Measurements from ENCODE around the gene PRKCH. TPM values are rescaled to one million over a fixed set of nuclear protein-coding genes. Genes with fewer than 3 reads are reported as not detected.
"Not testable (repeated sequence)": the region's sequence is repeated elsewhere in the genome, so short reads cannot be mapped to it uniquely, and the experiment has no call there.

Gene PRKCH
- total RNA-seq, 1 experiment from 2014 or later: 2.7 TPM

GRCh38 chr14:61319086-61319485 is 2.3 kb upstream of the PRKCH start:
- no peaks in the 10 kb centered on the region for H3K9me3 ChIP-seq (ENCODE audit: control insufficient read depth, insufficient read depth, low read depth, low read length)
- in situ Hi-C loops (cut with HindIII; ENCODE audit: low pct_unique_long_range_greater_than_20kb, low sequenced_read_pairs) (no loop called here), intact Hi-C loops (cut with micrococcal nuclease; ENCODE audit: unreplicated experiment) (no loop called here)
- no peak overlapping the region for H3K27ac ChIP-seq (ENCODE audit: low read length)
- H3K4me3 ChIP-seq (ENCODE audit: low read depth in 2 of 2, low read length in 2 of 2): no peak overlapping the region
- DNase-seq (ENCODE audit: low read depth, low spot score) (no peak), ATAC-seq (no peak)
- peaks cover 6% of the 10 kb centered on the region; the same call in 1 of the 2 replicates for H3K27me3 ChIP-seq (ENCODE audit: control insufficient read depth, insufficient read depth, low read length)
- ChIA-PET CTCF (no interaction called here), POLR2A (no interaction called here)
- H3K4me1 ChIP-seq (ENCODE audit: control insufficient read depth, insufficient read depth, low read length): no peaks in the 10 kb centered on the region
- no peaks in the 10 kb centered on the region; the same call in 1 of the 2 replicates for H3K36me3 ChIP-seq (ENCODE audit: control insufficient read depth, insufficient read depth, low read length)
- no TSS peak for BruUV-seq (replicated peaks)
- TF ChIP-seq POLR2AphosphoS5 (IDR thresholded peaks at IDR 0.05; ENCODE audit: low read depth, low read length) (no peak), SIN3A (IDR thresholded peaks at IDR 0.05; ENCODE audit: borderline replicate concordance, insufficient read depth, low read depth, low read length) (no peak), CTCF (IDR thresholded peaks at IDR 0.05) (no peak), TCF7L2 (IDR thresholded peaks at IDR 0.05; ENCODE audit: low read depth, low read length) (no peak), REST (IDR thresholded peaks at IDR 0.05; ENCODE audit: insufficient read depth in 1 of 2, low read depth in 2 of 2, low read length in 1 of 2) (no peak)

GRCh38 chr14:61319706-61320105 is 1.7 kb upstream of the PRKCH start:
- Histone ChIP-seq H3K27me3 (ENCODE audit: control insufficient read depth, insufficient read depth, low read length) (peaks cover 6% of the 10 kb centered on the region; the same call in 1 of the 2 replicates), H3K27ac (ENCODE audit: low read length) (no peak overlapping the region), H3K4me3 (ENCODE audit: low read depth in 2 of 2, low read length in 2 of 2) (no peak overlapping the region), H3K36me3 (ENCODE audit: control insufficient read depth, insufficient read depth, low read length) (no peaks in the 10 kb centered on the region; the same call in 1 of the 2 replicates), H3K4me1 (ENCODE audit: control insufficient read depth, insufficient read depth, low read length) (no peaks in the 10 kb centered on the region), H3K9me3 (ENCODE audit: control insufficient read depth, insufficient read depth, low read depth, low read length) (no peaks in the 10 kb centered on the region)
- DNase-seq (ENCODE audit: low read depth, low spot score) (no peak), ATAC-seq (no peak)
- no peak for TF ChIP-seq REST (IDR thresholded peaks at IDR 0.05; ENCODE audit: insufficient read depth in 1 of 2, low read depth in 2 of 2, low read length in 1 of 2)
- TF ChIP-seq TCF7L2 (IDR thresholded peaks at IDR 0.05; ENCODE audit: low read depth, low read length): no peak
- no peak for TF ChIP-seq SIN3A (IDR thresholded peaks at IDR 0.05; ENCODE audit: borderline replicate concordance, insufficient read depth, low read depth, low read length)
- no peak for TF ChIP-seq POLR2AphosphoS5 (IDR thresholded peaks at IDR 0.05; ENCODE audit: low read depth, low read length)
- TF ChIP-seq CTCF (IDR thresholded peaks at IDR 0.05): no peak
- ChIA-PET CTCF (no interaction called here), POLR2A (no interaction called here)
- intact Hi-C loops (cut with micrococcal nuclease; ENCODE audit: unreplicated experiment): no loop called here
- no TSS peak for BruUV-seq (replicated peaks)
- in situ Hi-C loops (cut with HindIII; ENCODE audit: low pct_unique_long_range_greater_than_20kb, low sequenced_read_pairs): no loop called here

GRCh38 chr14:61320170-61320569 is 1.2 kb upstream of the PRKCH start:
- in situ Hi-C loops (cut with HindIII; ENCODE audit: low pct_unique_long_range_greater_than_20kb, low sequenced_read_pairs); H3K36me3 ChIP-seq (ENCODE audit: control insufficient read depth, insufficient read depth, low read length); BruUV-seq (replicated peaks); H3K27me3 ChIP-seq (ENCODE audit: control insufficient read depth, insufficient read depth, low read length); H3K9me3 ChIP-seq (ENCODE audit: control insufficient read depth, insufficient read depth, low read depth, low read length); H3K4me1 ChIP-seq (ENCODE audit: control insufficient read depth, insufficient read depth, low read length); H3K27ac ChIP-seq (ENCODE audit: low read length); DNase-seq (ENCODE audit: low read depth, low spot score); intact Hi-C loops (cut with micrococcal nuclease; ENCODE audit: unreplicated experiment); CTCF ChIA-PET; ATAC-seq; H3K4me3 ChIP-seq (ENCODE audit: low read depth in 2 of 2, low read length in 2 of 2): not testable (repeated sequence)
- POLR2A ChIA-PET: interaction anchor here (0.6 kb wide), 1 partner anchor 424 kb away, joined by 4 read pairs; no protein-coding TSS in a partner anchor

Data from Panc1 (cell line).